NCI-H1417 treated with DMSO at 0.1 percent for 48 hours (cell line): ENCODE results near the gene RMI2.
"Not testable (repeated sequence)": the region's sequence is repeated elsewhere in the genome, so short reads cannot be mapped to it uniquely, and the experiment has no call there.

Experiments
- DNase-seq: peaks from one replicate; lab custom pipeline; 2025; lab: John Stamatoyannopoulos, UW

RMI2 gene

GRCh38 chr16:11345040-11345862, at the start of gene RMI2:
RMI2 (plus strand) TSS chr16:11345459; CDS start chr16:11345472, 13 bp downstream.
- DNase-seq = peak; percentile 85

GRCh38 chr16:11295672-11296071, 49.6 kb upstream of the RMI2 start:
- DNase-seq = no peak

- no peak for DNase-seq
Measured at GRCh38 chr16:11296351-11296705, 48.9 kb upstream of the RMI2 start.

- no peak for DNase-seq
Measured at GRCh38 chr16:11296706-11297491, 48.4 kb upstream of the RMI2 start.

- DNase-seq = no peak
Measured at GRCh38 chr16:11297492-11298142, 47.6 kb upstream of the RMI2 start.

GRCh38 chr16:11298143-11298900, 46.9 kb upstream of the RMI2 start:
- no peak for DNase-seq

GRCh38 chr16:11298950-11299547, 46.2 kb upstream of the RMI2 start:
- not testable (repeated sequence) for DNase-seq

GRCh38 chr16:11299865-11300559, 45.2 kb upstream of the RMI2 start:
- no peak for DNase-seq

GRCh38 chr16:11300560-11300892, 44.7 kb upstream of the RMI2 start:
- no peak for DNase-seq

- DNase-seq = no peak
Measured at GRCh38 chr16:11301645-11302501, 43.4 kb upstream of the RMI2 start.

- DNase-seq = no peak
Measured at GRCh38 chr16:11302977-11303376, 42.3 kb upstream of the RMI2 start.

GRCh38 chr16:11303405-11304138, 41.7 kb upstream of the RMI2 start:
- no peak for DNase-seq

- no peak for DNase-seq
Measured at GRCh38 chr16:11306381-11306780, 38.9 kb upstream of the RMI2 start.

- DNase-seq = no peak
Measured at GRCh38 chr16:11306997-11307638, 38.1 kb upstream of the RMI2 start.

GRCh38 chr16:11307639-11308492, 37.4 kb upstream of the RMI2 start:
- DNase-seq = no peak

GRCh38 chr16:11308493-11309283, 36.6 kb upstream of the RMI2 start:
- no peak for DNase-seq
